K562 (cell line): ENCODE results near the gene ZNF584. TPM values are rescaled to one million over a fixed set of nuclear protein-coding genes. Genes with fewer than 3 reads are reported as not detected.

Experiments used
- CEBPB ChIP-seq: fragments of 450-650 bp; IDR thresholded peaks from 2 replicates; pipeline ENCODE4 v1.6.1; 2016; ENCODE audit warnings: missing genetic modification characterization, missing compliant biosample characterization
- MCM2 ChIP-seq: fragments of 450-650 bp; IDR thresholded peaks from 2 replicates; pipeline ENCODE4 v1.6.1; 2017; ENCODE audit warnings: low read depth, mild to moderate bottlenecking
- MCM5 ChIP-seq: fragments of 450-650 bp; IDR thresholded peaks from 2 replicates; pipeline ENCODE4 v1.6.1; 2016; ENCODE audit warnings: low read depth
- MEIS2 ChIP-seq: fragments of 450-650 bp; IDR thresholded peaks from 2 replicates; pipeline ENCODE4 v1.6.1; 2014; ENCODE audit warnings: mild to moderate bottlenecking; ENCODE audit not compliant: partially characterized antibody
- NFE2L1 ChIP-seq: fragments of 450-650 bp; IDR thresholded peaks from 2 replicates; pipeline ENCODE4 v1.6.1; 2016; ENCODE audit warnings: missing genetic modification characterization, low read depth, mild to moderate bottlenecking, missing compliant biosample characterization, moderate library complexity, borderline replicate concordance
- PRPF4 ChIP-seq: fragments of 200-400 bp; formaldehyde crosslinking; IDR thresholded peaks from one replicate; pipeline ENCODE4 v1.6.1; 2017; ENCODE audit warnings: low read length, low read depth, mild to moderate bottlenecking; ENCODE audit not compliant: insufficient read depth, poor library complexity, severe bottlenecking
- STAT5B ChIP-seq: fragments of 250-450 bp; sonication (Bioruptor Pico); IDR thresholded peaks from 2 replicates; pipeline ENCODE4 v1.8.0; 2021; ENCODE audit warnings: mild to moderate bottlenecking, inconsistent platforms
- TBP ChIP-seq: optimal IDR thresholded peaks from 2 replicates; pipeline ENCODE3; 2011; ENCODE audit warnings: low read depth, low read length, improper control_type of control experiment
- ZNF589 ChIP-seq: fragments of 200-800 bp; sonication (Bioruptor generic); IDR thresholded peaks from 2 replicates; pipeline ENCODE4 v1.6.1; 2016; ENCODE audit warnings: low read depth, missing genetic modification characterization, missing compliant biosample characterization
- polyA plus RNA-seq, 8 experiments: library from polyadenylated mRNA; depleted of rRNA in 4 of 8; stranded (reverse) in 5 of 8; unstranded in 3 of 8; fragments of >200 nt; fragmentation: Nextera tagmentation in 2 of 8; fragmentation: Illumina TruSeq in 1 of 8; extraction: Ambion mirVana in 2 of 8; extraction: Trizol in 1 of 8; gene quantifications; 2 replicates each; pipeline versions ENCODE4 v1.2.1 to v1.2.3, GENCODE V29; 2011 to 2014; ENCODE audit warnings: inconsistent platforms in 1 of 8, missing spikeins in 1 of 8
- total RNA-seq, 7 experiments: library from RNA; depleted of rRNA in 6 of 7; stranded (reverse); fragments of >200 nt in 6 of 7; fragmentation: Illumina TruSeq in 2 of 7; extraction: Trizol in 2 of 7; gene quantifications; 2 replicates each; pipeline versions ENCODE4 v1.2.1 to v1.2.3, GENCODE V29; 2011 to 2021; ENCODE audit warnings: low replicate concordance in 1 of 7
- TF ChIP-seq, protein P1 (sequence below), 2 experiments: fragments of 450-650 bp; IDR thresholded peaks; 2 replicates each; pipeline ENCODE4 v1.6.1; 2018; ENCODE audit warnings: mild to moderate bottlenecking in 2 of 2, low read depth in 1 of 2; ENCODE audit not compliant: partially characterized antibody in 2 of 2

ZNF584 gene
- total and polyA plus RNA-seq, 9 of the 15 experiments (the other 6 are each of a cell fraction or from before 2014, with no cell fraction given) = 5.8 to 43.4 (median 24.6) TPM

- TF ChIP-seq, protein P1, sequence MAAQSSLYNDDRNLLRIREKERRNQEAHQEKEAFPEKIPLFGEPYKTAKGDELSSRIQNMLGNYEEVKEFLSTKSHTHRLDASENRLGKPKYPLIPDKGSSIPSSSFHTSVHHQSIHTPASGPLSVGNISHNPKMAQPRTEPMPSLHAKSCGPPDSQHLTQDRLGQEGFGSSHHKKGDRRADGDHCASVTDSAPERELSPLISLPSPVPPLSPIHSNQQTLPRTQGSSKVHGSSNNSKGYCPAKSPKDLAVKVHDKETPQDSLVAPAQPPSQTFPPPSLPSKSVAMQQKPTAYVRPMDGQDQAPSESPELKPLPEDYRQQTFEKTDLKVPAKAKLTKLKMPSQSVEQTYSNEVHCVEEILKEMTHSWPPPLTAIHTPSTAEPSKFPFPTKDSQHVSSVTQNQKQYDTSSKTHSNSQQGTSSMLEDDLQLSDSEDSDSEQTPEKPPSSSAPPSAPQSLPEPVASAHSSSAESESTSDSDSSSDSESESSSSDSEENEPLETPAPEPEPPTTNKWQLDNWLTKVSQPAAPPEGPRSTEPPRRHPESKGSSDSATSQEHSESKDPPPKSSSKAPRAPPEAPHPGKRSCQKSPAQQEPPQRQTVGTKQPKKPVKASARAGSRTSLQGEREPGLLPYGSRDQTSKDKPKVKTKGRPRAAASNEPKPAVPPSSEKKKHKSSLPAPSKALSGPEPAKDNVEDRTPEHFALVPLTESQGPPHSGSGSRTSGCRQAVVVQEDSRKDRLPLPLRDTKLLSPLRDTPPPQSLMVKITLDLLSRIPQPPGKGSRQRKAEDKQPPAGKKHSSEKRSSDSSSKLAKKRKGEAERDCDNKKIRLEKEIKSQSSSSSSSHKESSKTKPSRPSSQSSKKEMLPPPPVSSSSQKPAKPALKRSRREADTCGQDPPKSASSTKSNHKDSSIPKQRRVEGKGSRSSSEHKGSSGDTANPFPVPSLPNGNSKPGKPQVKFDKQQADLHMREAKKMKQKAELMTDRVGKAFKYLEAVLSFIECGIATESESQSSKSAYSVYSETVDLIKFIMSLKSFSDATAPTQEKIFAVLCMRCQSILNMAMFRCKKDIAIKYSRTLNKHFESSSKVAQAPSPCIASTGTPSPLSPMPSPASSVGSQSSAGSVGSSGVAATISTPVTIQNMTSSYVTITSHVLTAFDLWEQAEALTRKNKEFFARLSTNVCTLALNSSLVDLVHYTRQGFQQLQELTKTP (IDR thresholded peaks at IDR 0.05; ENCODE audit: low read depth in 1 of 2, partially characterized antibody in 2 of 2) = no peak
- TF ChIP-seq TBP = no peak
- no peak for TF ChIP-seq MCM5
- TF ChIP-seq STAT5B (CRISPR knock-in tag) = no peak
- no peak for TF ChIP-seq PRPF4
- TF ChIP-seq MCM2 = no peak
- no peak for TF ChIP-seq NFE2L1 (tag)
- TF ChIP-seq CEBPB (tag) = no peak
- no peak for TF ChIP-seq ZNF589
- no peak for TF ChIP-seq MEIS2
Measured at GRCh38 chr19:58396691-58397532, 11.5 kb upstream of the ZNF584 start (continued).
